Epithelial cell of proximal tubule (primary cell): Measurements from ENCODE around the gene SELENOO. TPM values are rescaled to one million over a fixed set of nuclear protein-coding genes. Genes with fewer than 3 reads are reported as not detected.
"Not testable (repeated sequence)": the region's sequence is repeated elsewhere in the genome, so short reads cannot be mapped to it uniquely, and the experiment has no call there.

ENCODE experiments used
- DNase-seq: peaks from one replicate; pipeline ENCODE4 v3.0.0-alpha.2; 2011; ENCODE audit warnings: low read depth
- H3K4me3 ChIP-seq: 2 replicates; pipeline ENCODE4 v1.5.1; 2011; ENCODE audit warnings: low read depth, mild to moderate bottlenecking, low read length
- CTCF ChIP-seq: conservative IDR thresholded peaks from 2 replicates; pipeline ENCODE4 v1.5.1; 2012; ENCODE audit warnings: low read depth, mild to moderate bottlenecking, low read length
- total RNA-seq: library from RNA; depleted of rRNA; stranded (reverse); fragments of >200 nt; gene quantifications from 2 replicates; pipeline ENCODE4 v1.2.3, GENCODE V29; 2015

SELENOO gene
- total RNA-seq, 1 donor from 2014 or later: 31.1 TPM

GRCh38 chr22:50199251-50199721 lies 1.5 kb upstream of the SELENOO start:
- DNase-seq: no peak
- H3K4me3 ChIP-seq: no peak overlapping the region
- TF ChIP-seq CTCF: no peak

GRCh38 chr22:50199829-50200460 lies 866 bp upstream of the SELENOO start:
- peak overlapping the region; percentile 79 for H3K4me3 ChIP-seq
- no peak for DNase-seq
- TF ChIP-seq CTCF: no peak

- DNase-seq: no peak
- no peak for TF ChIP-seq CTCF
- peak overlapping the region; percentile 79 for H3K4me3 ChIP-seq
These were observed 649 bp downstream of the SELENOO start for GRCh38 chr22:50201191-50202129.

GRCh38 chr22:50202130-50202666 lies 1.4 kb downstream of the SELENOO start:
- DNase-seq: no peak
- peak overlapping the region; percentile 79 for H3K4me3 ChIP-seq
- TF ChIP-seq CTCF: no peak

GRCh38 chr22:50203288-50203687 lies 2.5 kb downstream of the SELENOO start:
- DNase-seq: no peak
- no peak overlapping the region for H3K4me3 ChIP-seq
- TF ChIP-seq CTCF: no peak

- no peak overlapping the region for H3K4me3 ChIP-seq
- DNase-seq: no peak
- no peak for TF ChIP-seq CTCF
These were observed 3.8 kb downstream of the SELENOO start for GRCh38 chr22:50204571-50204970.

GRCh38 chr22:50204998-50205397 lies 4.2 kb downstream of the SELENOO start:
- not testable (repeated sequence) for H3K4me3 ChIP-seq, DNase-seq
